Measurements from ENCODE around the gene SOD2.

Gene SOD2

DNA sequence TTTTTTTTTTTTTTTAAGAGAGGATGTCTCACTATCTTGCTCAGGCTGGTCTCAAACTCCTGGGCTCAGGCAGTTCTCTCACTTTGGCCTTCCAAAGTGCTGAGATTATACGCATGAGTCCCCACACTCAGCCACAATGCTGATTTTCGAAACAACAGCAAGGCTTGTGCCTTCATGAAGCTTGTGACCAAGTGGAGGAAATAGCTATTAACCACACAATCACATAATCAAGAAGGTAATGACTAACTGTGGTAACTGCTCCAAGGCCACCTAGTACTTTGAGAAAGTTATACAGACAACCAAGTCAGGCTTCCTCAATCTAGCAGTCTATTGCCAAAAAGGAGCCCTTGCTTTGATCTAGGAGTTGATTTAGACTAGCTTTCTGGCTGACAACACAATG, 46.3 kb downstream of the SOD2 start:
- Histone ChIP-seq H3K9ac (ENCODE audit: low read length) (no peak overlapping the region), H3K4me3 (ENCODE audit: low read length) (no peak overlapping the region), H4K20me1 (ENCODE audit: insufficient read depth, low read length) (no peaks in the 10 kb centered on the region), H2AFZ (ENCODE audit: low read depth, low read length) (no peak overlapping the region), H3K4me1 (ENCODE audit: low read length) (no peaks in the 10 kb centered on the region; the same call in 1 of the 2 replicates), H3K27me3 (ENCODE audit: low read depth, low read length) (no peaks in the 10 kb centered on the region), H3K79me2 (ENCODE audit: low read length) (no peaks in the 10 kb centered on the region), H3K9me3 (ENCODE audit: insufficient read depth, low read length) (no peaks in the 10 kb centered on the region), H3K4me2 (ENCODE audit: low read length) (no peak overlapping the region), H3K36me3 (replicated peaks; ENCODE audit: low read depth, low read length) (no peaks in the 10 kb centered on the region), H3K27ac (ENCODE audit: low read length) (no peak overlapping the region)
- TF ChIP-seq, protein P1, sequence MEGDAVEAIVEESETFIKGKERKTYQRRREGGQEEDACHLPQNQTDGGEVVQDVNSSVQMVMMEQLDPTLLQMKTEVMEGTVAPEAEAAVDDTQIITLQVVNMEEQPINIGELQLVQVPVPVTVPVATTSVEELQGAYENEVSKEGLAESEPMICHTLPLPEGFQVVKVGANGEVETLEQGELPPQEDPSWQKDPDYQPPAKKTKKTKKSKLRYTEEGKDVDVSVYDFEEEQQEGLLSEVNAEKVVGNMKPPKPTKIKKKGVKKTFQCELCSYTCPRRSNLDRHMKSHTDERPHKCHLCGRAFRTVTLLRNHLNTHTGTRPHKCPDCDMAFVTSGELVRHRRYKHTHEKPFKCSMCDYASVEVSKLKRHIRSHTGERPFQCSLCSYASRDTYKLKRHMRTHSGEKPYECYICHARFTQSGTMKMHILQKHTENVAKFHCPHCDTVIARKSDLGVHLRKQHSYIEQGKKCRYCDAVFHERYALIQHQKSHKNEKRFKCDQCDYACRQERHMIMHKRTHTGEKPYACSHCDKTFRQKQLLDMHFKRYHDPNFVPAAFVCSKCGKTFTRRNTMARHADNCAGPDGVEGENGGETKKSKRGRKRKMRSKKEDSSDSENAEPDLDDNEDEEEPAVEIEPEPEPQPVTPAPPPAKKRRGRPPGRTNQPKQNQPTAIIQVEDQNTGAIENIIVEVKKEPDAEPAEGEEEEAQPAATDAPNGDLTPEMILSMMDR (IDR thresholded peaks at IDR 0.05; ENCODE audit: low read depth, low read length), result no peak
- no peak for TF ChIP-seq EZH2phosphoT487 (IDR thresholded peaks at IDR 0.05; ENCODE audit: low read depth)

DNA sequence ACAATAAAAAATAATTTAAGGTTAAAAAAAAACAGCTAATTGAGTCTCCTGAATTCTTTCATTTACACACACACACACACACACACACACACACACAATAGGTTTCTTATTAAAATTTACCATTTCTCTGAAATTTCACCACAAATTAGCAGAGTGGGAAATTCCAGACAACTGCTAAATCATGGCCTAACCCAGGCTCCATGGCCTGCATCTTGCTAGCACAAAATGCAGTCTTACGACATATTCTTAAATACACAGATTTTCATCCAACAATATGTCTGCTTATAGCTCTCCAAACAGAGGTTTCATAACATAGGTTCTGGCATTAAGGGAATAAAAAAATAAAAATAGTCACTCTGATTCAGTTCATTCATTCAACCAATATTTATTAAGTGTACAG, 46.9 kb downstream of the SOD2 start:
- Histone ChIP-seq H3K4me1 (ENCODE audit: low read length) (no peaks in the 10 kb centered on the region; the same call in 1 of the 2 replicates), H2AFZ (ENCODE audit: low read depth, low read length) (no peak overlapping the region), H3K4me2 (ENCODE audit: low read length) (no peak overlapping the region), H3K9ac (ENCODE audit: low read length) (no peak overlapping the region), H3K79me2 (ENCODE audit: low read length) (no peaks in the 10 kb centered on the region), H3K27me3 (ENCODE audit: low read depth, low read length) (no peaks in the 10 kb centered on the region), H4K20me1 (ENCODE audit: insufficient read depth, low read length) (no peaks in the 10 kb centered on the region), H3K4me3 (ENCODE audit: low read length) (no peak overlapping the region), H3K9me3 (ENCODE audit: insufficient read depth, low read length) (no peaks in the 10 kb centered on the region), H3K27ac (ENCODE audit: low read length) (no peak overlapping the region), H3K36me3 (replicated peaks; ENCODE audit: low read depth, low read length) (no peaks in the 10 kb centered on the region)
- TF ChIP-seq, protein P1 (IDR thresholded peaks at IDR 0.05; ENCODE audit: low read depth, low read length), result no peak
- no peak for TF ChIP-seq EZH2phosphoT487 (IDR thresholded peaks at IDR 0.05; ENCODE audit: low read depth)

DNA sequence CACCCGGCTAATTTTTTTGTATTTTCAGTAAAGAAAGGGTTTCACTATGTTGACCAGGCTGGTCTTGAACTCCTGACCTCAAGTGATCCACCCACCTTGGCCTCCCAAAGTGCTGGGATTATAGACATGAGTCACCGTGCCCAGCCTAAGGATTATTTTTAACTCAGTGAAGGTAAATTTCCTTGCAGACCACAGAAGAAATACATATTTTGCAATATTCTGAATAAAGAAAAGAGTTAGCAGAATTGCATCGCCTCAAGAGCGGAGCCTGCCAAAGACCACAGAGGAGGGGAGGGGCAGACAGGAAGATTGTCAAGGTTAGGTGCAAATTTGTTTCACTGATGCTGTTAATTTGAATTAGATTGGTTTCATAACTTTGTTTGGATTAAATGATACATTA, 47.4 kb downstream of the SOD2 start:
- H3K4me1 ChIP-seq (ENCODE audit: low read length), result no peaks in the 10 kb centered on the region; the same call in 1 of the 2 replicates
- no peaks in the 10 kb centered on the region for H3K79me2 ChIP-seq (ENCODE audit: low read length)
- no peaks in the 10 kb centered on the region for H4K20me1 ChIP-seq (ENCODE audit: insufficient read depth, low read length)
- TF ChIP-seq, protein P1 (IDR thresholded peaks at IDR 0.05; ENCODE audit: low read depth, low read length), result no peak
- TF ChIP-seq EZH2phosphoT487 (IDR thresholded peaks at IDR 0.05; ENCODE audit: low read depth), result no peak
- no peaks in the 10 kb centered on the region for H3K9me3 ChIP-seq (ENCODE audit: insufficient read depth, low read length)
- no peaks in the 10 kb centered on the region for H3K36me3 ChIP-seq (replicated peaks; ENCODE audit: low read depth, low read length)
- H3K9ac ChIP-seq (ENCODE audit: low read length), result no peak overlapping the region
- no peak overlapping the region for H2AFZ ChIP-seq (ENCODE audit: low read depth, low read length)
- H3K27ac ChIP-seq (ENCODE audit: low read length), result no peak overlapping the region
- H3K27me3 ChIP-seq (ENCODE audit: low read depth, low read length), result no peaks in the 10 kb centered on the region
- H3K4me2 ChIP-seq (ENCODE audit: low read length), result no peak overlapping the region
- H3K4me3 ChIP-seq (ENCODE audit: low read length), result no peak overlapping the region
